ENCODE data around the gene ZNRF3. TPM values are rescaled to one million over a fixed set of nuclear protein-coding genes. Genes with fewer than 3 reads are reported as not detected.
A peak's percentile ranks its signal among the peaks of the same experiment; 100 is the strongest.

ZNRF3 gene
- total RNA-seq, 1 donor from 2014 or later, result 4.1 TPM

GRCh38 chr22:28992565-28993356 lies 109.4 kb downstream of the ZNRF3 start:
- Histone ChIP-seq H3K4me3 (no peak overlapping the region), H3K27ac (no peak overlapping the region), H4K20me1 (ENCODE audit: low read depth) (no peaks in the 10 kb centered on the region), H3K9me3 (ENCODE audit: low read depth) (no peaks in the 10 kb centered on the region), H3K79me2 (ENCODE audit: low read depth) (no peaks in the 10 kb centered on the region), H2AFZ (replicated peaks) (no peak overlapping the region), H3K4me2 (no peak overlapping the region), H3K4me1 (peaks cover 9% of the 10 kb centered on the region), H3K9ac (no peak overlapping the region), H3K36me3 (no peaks in the 10 kb centered on the region), H3K27me3 (no peaks in the 10 kb centered on the region), H3F3A (ENCODE audit: low read depth) (no peaks in the 10 kb centered on the region)
- Mint-ChIP-seq H3K27ac (peak overlapping the region; percentile 40), H3K36me3 (peaks cover 70% of the 10 kb centered on the region), H3K27me3 (ENCODE audit: insufficient read depth, low read depth) (peaks cover 5% of the 10 kb centered on the region), H3K4me3 (no peak overlapping the region), H3K4me1 (peaks cover 42% of the 10 kb centered on the region), H3K9me3 (no peaks in the 10 kb centered on the region)
- DNase-seq (ENCODE audit: low spot score), result no peak
- no peak for TF ChIP-seq EZH2phosphoT487 (IDR thresholded peaks at IDR 0.05)
- no peak for TF ChIP-seq CTCF (IDR thresholded peaks at IDR 0.05)
- no peak for TF ChIP-seq EZH2 (IDR thresholded peaks at IDR 0.05)

- H3K27me3 Mint-ChIP-seq (ENCODE audit: insufficient read depth, low read depth), result peaks cover 4% of the 10 kb centered on the region
- no peak overlapping the region for H3K4me3 ChIP-seq
- H3K79me2 ChIP-seq (ENCODE audit: low read depth), result peaks cover 3% of the 10 kb centered on the region
- H2AFZ ChIP-seq (replicated peaks), result no peak overlapping the region
- peaks cover 37% of the 10 kb centered on the region for H3K4me1 Mint-ChIP-seq
- H3K36me3 Mint-ChIP-seq, result peaks cover 69% of the 10 kb centered on the region
- no peaks in the 10 kb centered on the region for H3K36me3 ChIP-seq
- no peak overlapping the region for H3K4me2 ChIP-seq
- H3K27ac Mint-ChIP-seq, result peak overlapping the region; percentile 78
- H3K9me3 ChIP-seq (ENCODE audit: low read depth), result no peaks in the 10 kb centered on the region
- H3K27me3 ChIP-seq, result no peaks in the 10 kb centered on the region
- no peak for DNase-seq (ENCODE audit: low spot score)
- peaks cover 2% of the 10 kb centered on the region for H3K4me1 ChIP-seq
- H3F3A ChIP-seq (ENCODE audit: low read depth), result no peaks in the 10 kb centered on the region
- peaks cover under 1% of the 10 kb centered on the region for H4K20me1 ChIP-seq (ENCODE audit: low read depth)
- no peak overlapping the region for H3K9ac ChIP-seq
- H3K27ac ChIP-seq, result no peak overlapping the region
- no peaks in the 10 kb centered on the region for H3K9me3 Mint-ChIP-seq
- TF ChIP-seq CTCF (IDR thresholded peaks at IDR 0.05) (no peak), EZH2 (IDR thresholded peaks at IDR 0.05) (no peak), EZH2phosphoT487 (IDR thresholded peaks at IDR 0.05) (no peak)
- no peak overlapping the region for H3K4me3 Mint-ChIP-seq
Measured at GRCh38 chr22:28994522-28994921, 111.2 kb downstream of the ZNRF3 start.

GRCh38 chr22:28995551-28995950 lies 112.2 kb downstream of the ZNRF3 start:
- TF ChIP-seq EZH2 (IDR thresholded peaks at IDR 0.05) (no peak), CTCF (IDR thresholded peaks at IDR 0.05) (no peak), EZH2phosphoT487 (IDR thresholded peaks at IDR 0.05) (no peak)
- H3K27ac Mint-ChIP-seq, result no peak overlapping the region

More at GRCh38 chr22:28995551-28995950, 112.2 kb downstream of the ZNRF3 start:
- Histone ChIP-seq H3K9ac (no peak overlapping the region), H3K79me2 (ENCODE audit: low read depth) (peaks cover 8% of the 10 kb centered on the region), H3K4me3 (no peak overlapping the region), H3F3A (ENCODE audit: low read depth) (no peaks in the 10 kb centered on the region), H3K4me2 (no peak overlapping the region), H2AFZ (replicated peaks) (no peak overlapping the region), H3K9me3 (ENCODE audit: low read depth) (no peaks in the 10 kb centered on the region), H3K4me1 (peaks cover 5% of the 10 kb centered on the region), H3K27ac (no peak overlapping the region), H4K20me1 (ENCODE audit: low read depth) (peaks cover 4% of the 10 kb centered on the region), H3K27me3 (no peaks in the 10 kb centered on the region), H3K36me3 (no peaks in the 10 kb centered on the region)
- H3K9me3 Mint-ChIP-seq, result no peaks in the 10 kb centered on the region
- peaks cover 68% of the 10 kb centered on the region for H3K36me3 Mint-ChIP-seq
- H3K4me1 Mint-ChIP-seq, result peaks cover 39% of the 10 kb centered on the region
- H3K27me3 Mint-ChIP-seq (ENCODE audit: insufficient read depth, low read depth), result peaks cover 4% of the 10 kb centered on the region
- no peak for DNase-seq (ENCODE audit: low spot score)
- H3K4me3 Mint-ChIP-seq, result no peak overlapping the region
